HEK293 (cell line): ENCODE results near the gene S100PBP.

Experiments
- CTCF ChIP-seq: fragments of 450-650 bp; formaldehyde crosslinking; IDR thresholded peaks from 2 replicates; pipeline ENCODE4 v1.5.1; 2016; ENCODE audit warnings: missing biosample characterization, missing genetic modification characterization
- REST ChIP-seq: fragments of 450-650 bp; formaldehyde crosslinking; IDR thresholded peaks from 2 replicates; pipeline ENCODE4 v1.5.1; 2016; ENCODE audit warnings: missing biosample characterization, missing genetic modification characterization
- ZBTB49 ChIP-seq: fragments of 450-650 bp; formaldehyde crosslinking; IDR thresholded peaks from 2 replicates; pipeline ENCODE4 v1.5.1; 2016; ENCODE audit warnings: missing biosample characterization, missing genetic modification characterization, low read depth
- ZNF354C ChIP-seq: fragments of 450-650 bp; formaldehyde crosslinking; IDR thresholded peaks from 2 replicates; pipeline ENCODE4 v1.5.1; 2016; ENCODE audit warnings: missing biosample characterization, missing genetic modification characterization, low read depth, borderline replicate concordance
- ZNF664 ChIP-seq: fragments of 450-650 bp; formaldehyde crosslinking; IDR thresholded peaks from 2 replicates; pipeline ENCODE4 v1.5.1; 2016; ENCODE audit warnings: missing biosample characterization, missing genetic modification characterization

GRCh38 chr1:32780628-32781234, 36.7 kb upstream of the S100PBP start:
- no peak for TF ChIP-seq ZBTB49 (tag by site-specific recombination)
- no peak for TF ChIP-seq REST (tag by site-specific recombination)
- no peak for TF ChIP-seq ZNF354C (tag by site-specific recombination)
- no peak for TF ChIP-seq CTCF
- no peak for TF ChIP-seq ZNF664 (tag by site-specific recombination)
